Neural progenitor cell (in vitro differentiated cells): ENCODE data around the gene FBXW11. TPM values are rescaled to one million over a fixed set of nuclear protein-coding genes. Genes with fewer than 3 reads are reported as not detected.

ENCODE experiments used
- DNase-seq: peaks from one replicate; pipeline ENCODE4 v3.0.0-alpha.2; 2016; ENCODE audit warnings: low spot score
- H2AFZ ChIP-seq: fragments of 200-600 bp; sonication (generic); replicated peaks from 2 replicates; pipeline ENCODE4 v1.6.1; 2016; ENCODE audit warnings: antibody characterized with exemption
- H3F3A ChIP-seq: fragments of 200-600 bp; sonication (generic); 2 replicates; pipeline ENCODE4 v1.6.1; 2016; ENCODE audit warnings: antibody characterized with exemption, low read depth
- H3K27ac ChIP-seq: fragments of 200-600 bp; sonication (generic); 2 replicates; pipeline ENCODE4 v1.5.1; 2016; ENCODE audit warnings: mild to moderate bottlenecking
- H3K27me3 ChIP-seq: fragments of 200-600 bp; sonication (generic); 2 replicates; pipeline ENCODE4 v1.6.1; 2016; ENCODE audit warnings: mild to moderate bottlenecking, moderate library complexity
- H3K36me3 ChIP-seq: fragments of 200-600 bp; sonication (generic); 2 replicates; pipeline ENCODE4 v1.5.1; 2016
- H3K4me1 ChIP-seq: fragments of 200-600 bp; sonication (generic); 2 replicates; pipeline ENCODE4 v1.6.1; 2016; ENCODE audit warnings: mixed run types
- H3K4me2 ChIP-seq: fragments of 200-600 bp; sonication (generic); 2 replicates; pipeline ENCODE4 v1.6.1; 2016
- H3K4me3 ChIP-seq: fragments of 200-600 bp; sonication (generic); 2 replicates; pipeline ENCODE4 v1.5.1; 2016
- H3K79me2 ChIP-seq: fragments of 200-600 bp; sonication (generic); 2 replicates; pipeline ENCODE4 v1.6.1; 2016; ENCODE audit warnings: low read depth
- H3K9ac ChIP-seq: fragments of 200-600 bp; sonication (generic); 2 replicates; pipeline ENCODE4 v1.6.1; 2016
- H3K9me3 ChIP-seq: fragments of 200-600 bp; sonication (generic); 2 replicates; pipeline ENCODE4 v1.5.1; 2016; ENCODE audit warnings: low read depth
- H4K20me1 ChIP-seq: fragments of 200-600 bp; sonication (generic); 2 replicates; pipeline ENCODE4 v1.6.1; 2016; ENCODE audit warnings: low read depth
- H3K27ac Mint-ChIP-seq: 3 replicates; pipeline ENCODE4 v1.8.0; 2021; ENCODE audit warnings: mixed read lengths
- H3K27me3 Mint-ChIP-seq: 2 replicates; pipeline ENCODE4 v1.8.0; 2022; ENCODE audit warnings: low read depth, mild to moderate bottlenecking, inconsistent platforms, moderate library complexity, mixed read lengths; ENCODE audit not compliant: insufficient read depth
- H3K36me3 Mint-ChIP-seq: 3 replicates; pipeline ENCODE4 v1.8.0; 2021; ENCODE audit warnings: mixed read lengths
- H3K4me1 Mint-ChIP-seq: 3 replicates; pipeline ENCODE4 v1.8.0; 2021; ENCODE audit warnings: mixed read lengths
- H3K4me3 Mint-ChIP-seq: 3 replicates; pipeline ENCODE4 v1.8.0; 2021; ENCODE audit warnings: mild to moderate bottlenecking, moderate library complexity, mixed read lengths
- H3K9me3 Mint-ChIP-seq: 3 replicates; pipeline ENCODE4 v1.8.0; 2020; ENCODE audit warnings: mixed read lengths
- CTCF ChIP-seq: fragments of 200-600 bp; sonication (generic); IDR thresholded peaks from 2 replicates; pipeline ENCODE4 v1.5.1; 2017; ENCODE audit warnings: antibody characterized with exemption, mild to moderate bottlenecking
- EZH2 ChIP-seq: fragments of 200-600 bp; sonication (generic); IDR thresholded peaks from 2 replicates; pipeline ENCODE4 v1.6.1; 2017; ENCODE audit warnings: antibody characterized with exemption, mild to moderate bottlenecking, moderate library complexity
- EZH2phosphoT487 ChIP-seq: fragments of 200-600 bp; sonication (generic); IDR thresholded peaks from 2 replicates; pipeline ENCODE4 v1.6.1; 2017; ENCODE audit warnings: antibody characterized with exemption
- total RNA-seq: library from RNA; depleted of rRNA; stranded (reverse); fragments of >200 nt; gene quantifications from 2 replicates; pipeline ENCODE4 v1.2.3, GENCODE V29; 2015; ENCODE audit warnings: low replicate concordance

Gene FBXW11
- total RNA-seq, 1 donor from 2014 or later: 79.1 TPM

- Mint-ChIP-seq H3K4me3 (no peak overlapping the region), H3K9me3 (no peaks in the 10 kb centered on the region), H3K27me3 (peaks cover 2% of the 10 kb centered on the region), H3K27ac (no peak overlapping the region), H3K4me1 (peaks cover 22% of the 10 kb centered on the region), H3K36me3 (peaks cover 11% of the 10 kb centered on the region)
- peaks cover 92% of the 10 kb centered on the region for H3K79me2 ChIP-seq
- H3F3A ChIP-seq: peaks cover 42% of the 10 kb centered on the region
- H2AFZ ChIP-seq: no peak overlapping the region
- H3K27me3 ChIP-seq: no peaks in the 10 kb centered on the region
- H3K27ac ChIP-seq: no peak overlapping the region
- no peaks in the 10 kb centered on the region for H3K9me3 ChIP-seq
- no peak for TF ChIP-seq EZH2phosphoT487
- peak; percentile 65 for TF ChIP-seq CTCF
- no peak for TF ChIP-seq EZH2
- H3K36me3 ChIP-seq: no peaks in the 10 kb centered on the region
- no peak overlapping the region for H3K4me2 ChIP-seq
- H3K9ac ChIP-seq: no peak overlapping the region
- H3K4me1 ChIP-seq: peaks cover 56% of the 10 kb centered on the region
- H3K4me3 ChIP-seq: no peak overlapping the region
- H4K20me1 ChIP-seq: peaks cover 80% of the 10 kb centered on the region
- DNase-seq: peak; percentile 57
Measured at GRCh38 chr5:172002310-172002709, 4.1 kb downstream of the FBXW11 start.

- H4K20me1 ChIP-seq: peaks cover 92% of the 10 kb centered on the region
- H3K79me2 ChIP-seq: peaks cover 100% of the 10 kb centered on the region
- no peak overlapping the region for H2AFZ ChIP-seq
- H3K4me1 ChIP-seq: peaks cover 56% of the 10 kb centered on the region
- H3K27ac ChIP-seq: peak overlapping the region; percentile 17
- TF ChIP-seq EZH2phosphoT487: no peak
- no peak for TF ChIP-seq EZH2
- TF ChIP-seq CTCF: no peak
- H3K27me3 ChIP-seq: no peaks in the 10 kb centered on the region
- DNase-seq: no peak
- peaks cover 22% of the 10 kb centered on the region for H3F3A ChIP-seq
- no peak overlapping the region for H3K27ac Mint-ChIP-seq
- peaks cover 26% of the 10 kb centered on the region for H3K36me3 Mint-ChIP-seq
- H3K27me3 Mint-ChIP-seq: no peaks in the 10 kb centered on the region
- H3K9me3 Mint-ChIP-seq: no peaks in the 10 kb centered on the region
- no peak overlapping the region for H3K4me3 ChIP-seq
- H3K4me3 Mint-ChIP-seq: no peak overlapping the region
- H3K4me1 Mint-ChIP-seq: peaks cover 18% of the 10 kb centered on the region
- H3K9ac ChIP-seq: no peak overlapping the region
- H3K4me2 ChIP-seq: peak overlapping the region; percentile 39
- no peaks in the 10 kb centered on the region for H3K9me3 ChIP-seq
- H3K36me3 ChIP-seq: no peaks in the 10 kb centered on the region
Measured at GRCh38 chr5:171999877-172000276, 6.6 kb downstream of the FBXW11 start.

- H3K36me3 Mint-ChIP-seq: peaks cover 29% of the 10 kb centered on the region
- TF ChIP-seq EZH2: no peak
- TF ChIP-seq EZH2phosphoT487: no peak
- TF ChIP-seq CTCF: no peak
- H3K4me1 Mint-ChIP-seq: peaks cover 14% of the 10 kb centered on the region
- no peaks in the 10 kb centered on the region for H3K36me3 ChIP-seq
- H3K4me2 ChIP-seq: peak overlapping the region; percentile 39
- H3K4me3 Mint-ChIP-seq: no peak overlapping the region
- H3K9ac ChIP-seq: no peak overlapping the region
- H3K9me3 Mint-ChIP-seq: no peaks in the 10 kb centered on the region
- H3K27ac ChIP-seq: no peak overlapping the region
- H3K79me2 ChIP-seq: peaks cover 100% of the 10 kb centered on the region
- no peaks in the 10 kb centered on the region for H3K9me3 ChIP-seq
- peaks cover 91% of the 10 kb centered on the region for H4K20me1 ChIP-seq
- H3K27me3 ChIP-seq: no peaks in the 10 kb centered on the region
- H3K4me1 ChIP-seq: peaks cover 48% of the 10 kb centered on the region
- H3K27ac Mint-ChIP-seq: no peak overlapping the region
- peaks cover 22% of the 10 kb centered on the region for H3F3A ChIP-seq
- no peaks in the 10 kb centered on the region for H3K27me3 Mint-ChIP-seq
- H2AFZ ChIP-seq: no peak overlapping the region
- no peak for DNase-seq
- no peak overlapping the region for H3K4me3 ChIP-seq
Measured at GRCh38 chr5:171999100-171999499, 7.3 kb downstream of the FBXW11 start.
